DND-41 (cell line): Measurements from ENCODE around the gene KRT81.

Experiments
- ATAC-seq: fragments of 200-7000 bp; cut with Tn5 transposase; 3 replicates; pipeline ENCODE4 v1.9.1; 2021; ENCODE audit warnings: low read depth; ENCODE audit not compliant: insufficient read depth
- DNase-seq: peaks from one replicate; pipeline ENCODE4 v3.0.0-alpha.2; 2020
- H2AFZ ChIP-seq: 2 replicates; pipeline ENCODE4 v1.6.0; 2012; ENCODE audit warnings: low read depth, low read length
- H3K27ac ChIP-seq: 2 replicates; pipeline ENCODE4 v1.5.1; 2012; ENCODE audit warnings: low read length, inconsistent platforms
- H3K27me3 ChIP-seq: fragments of 200-600 bp; sonication (generic); 2 replicates; pipeline ENCODE4 v1.6.0; 2012; ENCODE audit warnings: low read length, mild to moderate bottlenecking, inconsistent platforms; ENCODE audit not compliant: insufficient read depth, poor library complexity
- H3K36me3 ChIP-seq: 2 replicates; pipeline ENCODE4 v1.5.1; 2012; ENCODE audit warnings: low read length, inconsistent platforms; ENCODE audit not compliant: insufficient read depth
- H3K4me1 ChIP-seq: 2 replicates; pipeline ENCODE4 v1.5.1; 2012; ENCODE audit warnings: mild to moderate bottlenecking, low read length; ENCODE audit not compliant: insufficient read depth
- H3K4me2 ChIP-seq: 2 replicates; pipeline ENCODE4 v1.6.0; 2012; ENCODE audit warnings: mild to moderate bottlenecking, moderate library complexity, low read length, inconsistent platforms; ENCODE audit not compliant: insufficient read depth
- H3K4me3 ChIP-seq, 2 experiments: fragments of 200-600 bp in 1 of 2; shearing (Covaris generic) in 1 of 2; 2 replicates each; pipeline ENCODE4 v1.5.1; 2012 to 2016; ENCODE audit warnings: inconsistent platforms in 2 of 2, low read length in 2 of 2, mild to moderate bottlenecking in 2 of 2, low read depth in 1 of 2, moderate library complexity in 1 of 2
- H3K79me2 ChIP-seq: 2 replicates; pipeline ENCODE4 v1.6.0; 2012; ENCODE audit warnings: low read length, inconsistent platforms; ENCODE audit not compliant: insufficient read depth
- H3K9ac ChIP-seq: 2 replicates; pipeline ENCODE4 v1.6.0; 2012; ENCODE audit warnings: low read depth, mild to moderate bottlenecking, inconsistent platforms, low read length, moderate library complexity
- H3K9me3 ChIP-seq: 2 replicates; pipeline ENCODE4 v1.5.1; 2012; ENCODE audit warnings: low read length, moderate library complexity, mild to moderate bottlenecking, inconsistent platforms; ENCODE audit not compliant: insufficient read depth, severe bottlenecking
- H4K20me1 ChIP-seq: 2 replicates; pipeline ENCODE4 v1.6.0; 2012; ENCODE audit warnings: low read length; ENCODE audit not compliant: insufficient read depth
- EZH2 ChIP-seq: IDR thresholded peaks from 3 replicates; pipeline ENCODE4 v1.6.1; 2012; ENCODE audit warnings: borderline replicate concordance, low read depth, mild to moderate bottlenecking, moderate library complexity, low read length, inconsistent platforms; ENCODE audit not compliant: severe bottlenecking
- TF ChIP-seq, protein P1 (sequence below): IDR thresholded peaks from 2 replicates; pipeline ENCODE4 v1.5.1; 2012; ENCODE audit warnings: borderline replicate concordance, low read length, moderate library complexity, mild to moderate bottlenecking; ENCODE audit not compliant: poor library complexity, severe bottlenecking; ENCODE audit errors: extremely low read depth

The KRT81 gene

GRCh38 chr12:52291267-52291935, at the start of gene KRT81:
KRT81 (minus strand) TSS chr12:52291534; CDS start chr12:52291465, 69 bp downstream.
- H3K4me2 ChIP-seq, result no peak within 1 kb of the TSS
- no peak within 1 kb of the TSS for H3K9ac ChIP-seq
- no peaks in the 10 kb centered on the region for H3K4me1 ChIP-seq
- no peak for ATAC-seq
- no peaks in the 10 kb centered on the region; the same call in 1 of the 2 replicates for H4K20me1 ChIP-seq
- H3K79me2 ChIP-seq, result no peaks in the 10 kb centered on the region
- H3K36me3 ChIP-seq, result no peaks in the 10 kb centered on the region
- no peak within 1 kb of the TSS for H3K27ac ChIP-seq
- TF ChIP-seq EZH2, result no peak
- TF ChIP-seq, protein P1, sequence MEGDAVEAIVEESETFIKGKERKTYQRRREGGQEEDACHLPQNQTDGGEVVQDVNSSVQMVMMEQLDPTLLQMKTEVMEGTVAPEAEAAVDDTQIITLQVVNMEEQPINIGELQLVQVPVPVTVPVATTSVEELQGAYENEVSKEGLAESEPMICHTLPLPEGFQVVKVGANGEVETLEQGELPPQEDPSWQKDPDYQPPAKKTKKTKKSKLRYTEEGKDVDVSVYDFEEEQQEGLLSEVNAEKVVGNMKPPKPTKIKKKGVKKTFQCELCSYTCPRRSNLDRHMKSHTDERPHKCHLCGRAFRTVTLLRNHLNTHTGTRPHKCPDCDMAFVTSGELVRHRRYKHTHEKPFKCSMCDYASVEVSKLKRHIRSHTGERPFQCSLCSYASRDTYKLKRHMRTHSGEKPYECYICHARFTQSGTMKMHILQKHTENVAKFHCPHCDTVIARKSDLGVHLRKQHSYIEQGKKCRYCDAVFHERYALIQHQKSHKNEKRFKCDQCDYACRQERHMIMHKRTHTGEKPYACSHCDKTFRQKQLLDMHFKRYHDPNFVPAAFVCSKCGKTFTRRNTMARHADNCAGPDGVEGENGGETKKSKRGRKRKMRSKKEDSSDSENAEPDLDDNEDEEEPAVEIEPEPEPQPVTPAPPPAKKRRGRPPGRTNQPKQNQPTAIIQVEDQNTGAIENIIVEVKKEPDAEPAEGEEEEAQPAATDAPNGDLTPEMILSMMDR, result no peak
- no peak for DNase-seq
- peaks cover 13% of the 10 kb centered on the region for H3K27me3 ChIP-seq
- no peak within 1 kb of the TSS for H3K4me3 ChIP-seq
- no peak within 1 kb of the TSS for H2AFZ ChIP-seq
- no peaks in the 10 kb centered on the region for H3K9me3 ChIP-seq

DNA sequence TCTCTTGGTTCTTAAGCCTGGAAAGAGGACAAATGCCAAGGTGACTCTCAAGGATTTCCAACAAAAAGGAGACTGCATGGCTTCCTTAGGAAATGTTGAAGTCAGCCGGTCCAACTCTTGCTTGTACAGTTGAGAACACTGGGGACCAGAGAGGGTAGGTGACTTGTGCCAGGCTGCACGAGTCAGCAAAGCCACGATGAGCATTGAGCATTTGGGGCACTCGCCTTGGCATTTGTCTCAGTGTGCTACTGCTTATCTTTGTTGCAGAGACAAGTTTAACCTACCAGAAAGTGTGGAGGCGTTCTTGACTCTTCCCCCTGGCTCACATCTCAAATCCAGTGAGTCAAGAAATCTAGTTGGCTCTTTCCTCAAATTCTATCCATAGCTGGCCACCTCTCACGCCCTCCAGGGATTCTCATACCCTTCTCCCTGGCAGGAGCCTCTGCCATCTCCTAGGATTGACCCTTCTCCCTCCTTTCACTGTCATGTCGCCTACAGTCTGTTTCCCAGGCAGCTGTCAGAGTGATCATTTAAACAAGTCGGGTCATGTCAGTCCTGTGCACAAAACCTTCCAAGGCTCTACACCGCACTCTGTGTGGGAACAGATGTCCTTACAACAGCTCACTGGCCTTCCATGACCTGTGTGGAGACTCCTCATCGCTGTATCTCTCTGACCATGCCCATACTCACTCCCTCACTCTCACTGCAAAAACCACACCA, 47.1 kb upstream of the KRT81 start:
- Histone ChIP-seq H2AFZ (no peak overlapping the region), H3K9me3 (no peaks in the 10 kb centered on the region), H3K4me1 (no peaks in the 10 kb centered on the region), H3K36me3 (no peaks in the 10 kb centered on the region), H3K27me3 (peaks cover 9% of the 10 kb centered on the region), H3K79me2 (no peaks in the 10 kb centered on the region), H3K27ac (no peak overlapping the region), H3K4me2 (no peak overlapping the region), H3K4me3 (no peak overlapping the region), H3K9ac (no peak overlapping the region), H4K20me1 (peaks cover 2% of the 10 kb centered on the region; the same call in 1 of the 2 replicates)
- ATAC-seq (no peak), DNase-seq (no peak)
- TF ChIP-seq EZH2, result no peak
- TF ChIP-seq, protein P1, result no peak

DNA sequence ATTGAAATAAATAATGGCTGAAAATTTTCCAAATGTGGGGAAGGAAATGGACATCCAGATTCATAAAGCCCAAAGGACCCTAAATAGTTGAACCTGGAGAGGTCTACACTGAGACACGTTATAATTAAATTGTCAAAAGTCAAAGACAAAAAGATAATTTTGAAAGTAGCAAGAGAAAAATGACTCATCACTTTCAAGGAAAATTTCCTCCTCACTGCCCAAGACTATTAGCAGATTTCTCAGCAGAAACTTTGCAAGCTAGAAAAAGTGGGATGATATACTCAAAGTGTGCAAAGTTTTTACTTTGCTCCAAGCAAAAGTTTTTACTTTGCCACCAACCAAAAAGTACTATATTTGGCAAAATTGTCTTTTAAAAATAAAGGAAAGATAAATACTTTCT, 45.7 kb upstream of the KRT81 start:
- Histone ChIP-seq H3K4me2 (no peak overlapping the region), H4K20me1 (peaks cover 2% of the 10 kb centered on the region; the same call in 1 of the 2 replicates), H3K4me1 (no peaks in the 10 kb centered on the region), H2AFZ (no peak overlapping the region), H3K9me3 (no peaks in the 10 kb centered on the region), H3K27ac (no peak overlapping the region), H3K36me3 (no peaks in the 10 kb centered on the region), H3K79me2 (no peaks in the 10 kb centered on the region), H3K27me3 (peaks cover 9% of the 10 kb centered on the region), H3K4me3 (no peak overlapping the region), H3K9ac (no peak overlapping the region)
- DNase-seq (no peak), ATAC-seq (no peak)
- TF ChIP-seq, protein P1, result no peak
- TF ChIP-seq EZH2, result no peak
